GM23338 (cell line): ENCODE data around the gene GBF1. TPM values are rescaled to one million over a fixed set of nuclear protein-coding genes. Genes with fewer than 3 reads are reported as not detected.

Source experiments
- ATAC-seq: fragments of 200-7000 bp; cut with Tn5 transposase; 3 replicates; pipeline ENCODE4 v1.9.1; 2020
- DNase-seq: peaks from one replicate; pipeline ENCODE4 v3.0.0-alpha.2; 2015; ENCODE audit warnings: low spot score
- H2AFZ ChIP-seq: fragments of 200-600 bp; sonication (generic); 2 replicates; pipeline ENCODE4 v1.8.0; 2016; ENCODE audit warnings: antibody characterized with exemption, mild to moderate bottlenecking, moderate library complexity
- H3F3A ChIP-seq: fragments of 200-600 bp; sonication (generic); replicated peaks from 2 replicates; pipeline ENCODE4 v1.8.0; 2017; ENCODE audit warnings: antibody characterized with exemption, mixed run types, low read depth
- H3K27ac ChIP-seq: fragments of 200-600 bp; sonication (generic); 2 replicates; pipeline ENCODE4 v1.6.1; 2016; ENCODE audit warnings: low read depth
- H3K27me3 ChIP-seq: fragments of 200-600 bp; sonication (generic); 2 replicates; pipeline ENCODE4 v1.8.0; 2016; ENCODE audit warnings: mild to moderate bottlenecking, mixed run types, moderate library complexity; ENCODE audit not compliant: insufficient read depth
- H3K36me3 ChIP-seq: fragments of 200-600 bp; sonication (generic); 2 replicates; pipeline ENCODE4 v1.8.0; 2016; ENCODE audit warnings: mild to moderate bottlenecking; ENCODE audit not compliant: insufficient read depth
- H3K4me1 ChIP-seq: fragments of 200-600 bp; sonication (generic); 2 replicates; pipeline ENCODE4 v1.8.0; 2016; ENCODE audit warnings: mild to moderate bottlenecking, moderate library complexity; ENCODE audit not compliant: insufficient read depth
- H3K4me2 ChIP-seq: fragments of 200-600 bp; sonication (generic); 2 replicates; pipeline ENCODE4 v1.7.1; 2017; ENCODE audit warnings: mixed run types
- H3K4me3 ChIP-seq: fragments of 200-600 bp; sonication (generic); 2 replicates; pipeline ENCODE4 v1.6.1; 2016; ENCODE audit warnings: mixed run types
- H3K79me2 ChIP-seq: fragments of 200-600 bp; sonication (generic); replicated peaks from 2 replicates; pipeline ENCODE4 v1.8.0; 2017; ENCODE audit warnings: mild to moderate bottlenecking; ENCODE audit not compliant: insufficient read depth
- H3K9me2 ChIP-seq: fragments of 200-600 bp; sonication (generic); 2 replicates; pipeline ENCODE4 v1.8.0; 2017; ENCODE audit not compliant: insufficient read depth
- H4K20me1 ChIP-seq: fragments of 200-600 bp; sonication (generic); replicated peaks from 2 replicates; pipeline ENCODE4 v1.8.0; 2017; ENCODE audit warnings: mild to moderate bottlenecking; ENCODE audit not compliant: insufficient read depth
- H3K27ac Mint-ChIP-seq: 2 replicates; pipeline ENCODE4 v1.8.0; 2020; ENCODE audit warnings: inconsistent platforms, mild to moderate bottlenecking, moderate library complexity, mixed read lengths
- H3K27me3 Mint-ChIP-seq: 3 replicates; pipeline ENCODE4 v1.8.0; 2022; ENCODE audit warnings: low read depth, mild to moderate bottlenecking, moderate library complexity, mixed read lengths, inconsistent platforms; ENCODE audit not compliant: insufficient read depth, poor library complexity
- H3K36me3 Mint-ChIP-seq: 3 replicates; pipeline ENCODE4 v1.8.0; 2021; ENCODE audit warnings: low read depth, mild to moderate bottlenecking, inconsistent platforms, moderate library complexity, mixed read lengths
- H3K4me1 Mint-ChIP-seq: 3 replicates; pipeline ENCODE4 v1.8.0; 2020; ENCODE audit warnings: mild to moderate bottlenecking, inconsistent platforms, mixed read lengths
- H3K4me3 Mint-ChIP-seq: 3 replicates; pipeline ENCODE4 v1.8.0; 2021; ENCODE audit warnings: moderate library complexity, mild to moderate bottlenecking, inconsistent platforms, mixed read lengths
- H3K9me3 Mint-ChIP-seq: 3 replicates; pipeline ENCODE4 v1.8.0; 2020; ENCODE audit warnings: moderate library complexity, mild to moderate bottlenecking, inconsistent platforms, mixed read lengths
- CREB1 ChIP-seq: fragments of 250-450 bp; sonication (Bioruptor Pico); IDR thresholded peaks from 2 replicates; pipeline ENCODE4 v1.5.0; 2020; ENCODE audit warnings: low read depth, mild to moderate bottlenecking, moderate library complexity
- JUNB ChIP-seq: IDR thresholded peaks from one replicate; pipeline ENCODE4 v1.6.1; 2016; ENCODE audit warnings: antibody characterized with exemption; ENCODE audit not compliant: unreplicated experiment
- NANOG ChIP-seq: IDR thresholded peaks from 2 replicates; pipeline ENCODE4 v1.6.1; 2016; ENCODE audit warnings: antibody characterized with exemption, borderline replicate concordance
- POLR2AphosphoS5 ChIP-seq: IDR thresholded peaks from 2 replicates; pipeline ENCODE4 v1.6.1; 2016; ENCODE audit warnings: antibody characterized with exemption, low read depth
- STAT1 ChIP-seq: IDR thresholded peaks from one replicate; pipeline ENCODE4 v1.6.1; 2016; ENCODE audit warnings: antibody characterized with exemption; ENCODE audit not compliant: unreplicated experiment
- ZNF114 ChIP-seq: fragments of 250-450 bp; sonication (Bioruptor Pico); IDR thresholded peaks from 2 replicates; pipeline ENCODE4 v1.5.0; 2020; ENCODE audit warnings: mild to moderate bottlenecking, moderate library complexity
- ZNF462 ChIP-seq: fragments of 250-450 bp; sonication (Bioruptor Pico); IDR thresholded peaks from 2 replicates; pipeline ENCODE4 v1.5.0; 2020; ENCODE audit warnings: mild to moderate bottlenecking, moderate library complexity
- polyA plus RNA-seq: library from polyadenylated mRNA; unstranded; fragments of >200 nt; fragmentation: Nextera tagmentation; extraction: Ambion mirVana; gene quantifications from 2 replicates; pipeline ENCODE4 v1.2.1, GENCODE V29; 2016
- total RNA-seq: library from RNA; depleted of rRNA; stranded (reverse); fragments of >200 nt; shearing (Covaris generic); gene quantifications from 2 replicates; pipeline ENCODE4 v1.2.3, GENCODE V29; 2014
- TF ChIP-seq, protein P1 (sequence below): IDR thresholded peaks from one replicate; pipeline ENCODE4 v1.6.1; 2018; ENCODE audit warnings: antibody characterized with exemption; ENCODE audit not compliant: unreplicated experiment
- TF ChIP-seq, protein P2 (sequence below), 2 experiments: fragments of 200-600 bp in 1 of 2; sonication (generic) in 1 of 2; conservative IDR thresholded peaks; 2 replicates each; pipeline versions ENCODE4 v1.5.1 to v1.6.1; 2016 to 2017; ENCODE audit warnings: antibody characterized with exemption in 2 of 2, low read depth in 2 of 2, mild to moderate bottlenecking in 2 of 2, moderate library complexity in 1 of 2
- TF ChIP-seq, protein P3 (sequence below): IDR thresholded peaks from 2 replicates; pipeline ENCODE4 v1.6.1; 2016; ENCODE audit warnings: antibody characterized with exemption

The GBF1 gene
- total and polyA plus RNA-seq, 2 experiments from 2014 or later, result 6.5 to 27.2 TPM

DNA sequence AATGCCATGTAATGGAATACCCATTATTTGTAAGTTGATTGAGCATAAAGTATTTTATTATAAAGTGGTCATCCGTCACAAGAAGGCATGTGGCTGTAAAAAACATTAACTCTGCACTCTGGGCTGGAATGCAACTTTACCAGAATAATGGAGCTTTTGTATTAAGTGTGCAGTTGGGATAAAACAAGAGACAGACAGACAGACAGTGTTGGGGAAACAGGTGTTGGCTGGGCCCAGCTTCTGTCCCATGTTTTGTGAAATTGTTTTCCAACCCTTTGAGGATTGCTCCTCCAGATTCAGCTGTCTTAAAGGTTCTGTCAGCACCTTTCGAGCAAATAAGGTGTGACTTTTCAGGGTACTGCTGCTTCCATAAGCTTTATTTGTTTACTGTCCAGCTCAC lies 82.3 kb downstream of the GBF1 start:
- H3K27ac ChIP-seq, result no peak overlapping the region
- no peaks in the 10 kb centered on the region for H3K27me3 ChIP-seq
- no peak overlapping the region for H3K4me3 ChIP-seq
- DNase-seq (no peak), ATAC-seq (no peak)
- Mint-ChIP-seq H3K27me3 (peaks cover 2% of the 10 kb centered on the region), H3K4me1 (peaks cover 16% of the 10 kb centered on the region; the same call in 2 of the 3 replicates), H3K36me3 (no peaks in the 10 kb centered on the region), H3K27ac (no peak overlapping the region), H3K4me3 (no peak overlapping the region), H3K9me3 (no peaks in the 10 kb centered on the region; the same call in 2 of the 3 replicates)
- no peaks in the 10 kb centered on the region for H3K36me3 ChIP-seq
- no peak for TF ChIP-seq POLR2AphosphoS5
- TF ChIP-seq, protein P1, sequence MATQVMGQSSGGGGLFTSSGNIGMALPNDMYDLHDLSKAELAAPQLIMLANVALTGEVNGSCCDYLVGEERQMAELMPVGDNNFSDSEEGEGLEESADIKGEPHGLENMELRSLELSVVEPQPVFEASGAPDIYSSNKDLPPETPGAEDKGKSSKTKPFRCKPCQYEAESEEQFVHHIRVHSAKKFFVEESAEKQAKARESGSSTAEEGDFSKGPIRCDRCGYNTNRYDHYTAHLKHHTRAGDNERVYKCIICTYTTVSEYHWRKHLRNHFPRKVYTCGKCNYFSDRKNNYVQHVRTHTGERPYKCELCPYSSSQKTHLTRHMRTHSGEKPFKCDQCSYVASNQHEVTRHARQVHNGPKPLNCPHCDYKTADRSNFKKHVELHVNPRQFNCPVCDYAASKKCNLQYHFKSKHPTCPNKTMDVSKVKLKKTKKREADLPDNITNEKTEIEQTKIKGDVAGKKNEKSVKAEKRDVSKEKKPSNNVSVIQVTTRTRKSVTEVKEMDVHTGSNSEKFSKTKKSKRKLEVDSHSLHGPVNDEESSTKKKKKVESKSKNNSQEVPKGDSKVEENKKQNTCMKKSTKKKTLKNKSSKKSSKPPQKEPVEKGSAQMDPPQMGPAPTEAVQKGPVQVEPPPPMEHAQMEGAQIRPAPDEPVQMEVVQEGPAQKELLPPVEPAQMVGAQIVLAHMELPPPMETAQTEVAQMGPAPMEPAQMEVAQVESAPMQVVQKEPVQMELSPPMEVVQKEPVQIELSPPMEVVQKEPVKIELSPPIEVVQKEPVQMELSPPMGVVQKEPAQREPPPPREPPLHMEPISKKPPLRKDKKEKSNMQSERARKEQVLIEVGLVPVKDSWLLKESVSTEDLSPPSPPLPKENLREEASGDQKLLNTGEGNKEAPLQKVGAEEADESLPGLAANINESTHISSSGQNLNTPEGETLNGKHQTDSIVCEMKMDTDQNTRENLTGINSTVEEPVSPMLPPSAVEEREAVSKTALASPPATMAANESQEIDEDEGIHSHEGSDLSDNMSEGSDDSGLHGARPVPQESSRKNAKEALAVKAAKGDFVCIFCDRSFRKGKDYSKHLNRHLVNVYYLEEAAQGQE, result no peak
- no peak overlapping the region for H3K4me2 ChIP-seq
- no peaks in the 10 kb centered on the region for H3K9me2 ChIP-seq
- 0 out of 2 replicates have a peak, but pooled peaks cover 5% of the 10 kb centered on the region for H3K79me2 ChIP-seq
- H3K4me1 ChIP-seq, result no peaks in the 10 kb centered on the region
- no peak overlapping the region for H2AFZ ChIP-seq
- H4K20me1 ChIP-seq, result peaks cover 37% of the 10 kb centered on the region
- 0 out of 2 replicates have a peak, but pooled peaks cover 4% of the 10 kb centered on the region for H3F3A ChIP-seq

GRCh38 chr10:102332772-102333171 lies 87.4 kb downstream of the GBF1 start:
- H4K20me1 ChIP-seq, result peaks cover 24% of the 10 kb centered on the region
- no peak overlapping the region for H3K4me3 Mint-ChIP-seq
- TF ChIP-seq STAT1 (no peak), ZNF462 (CRISPR knock-in tag) (no peak), NANOG (no peak), ZNF114 (no peak), CREB1 (no peak), JUNB (no peak)
- TF ChIP-seq, protein P2, sequence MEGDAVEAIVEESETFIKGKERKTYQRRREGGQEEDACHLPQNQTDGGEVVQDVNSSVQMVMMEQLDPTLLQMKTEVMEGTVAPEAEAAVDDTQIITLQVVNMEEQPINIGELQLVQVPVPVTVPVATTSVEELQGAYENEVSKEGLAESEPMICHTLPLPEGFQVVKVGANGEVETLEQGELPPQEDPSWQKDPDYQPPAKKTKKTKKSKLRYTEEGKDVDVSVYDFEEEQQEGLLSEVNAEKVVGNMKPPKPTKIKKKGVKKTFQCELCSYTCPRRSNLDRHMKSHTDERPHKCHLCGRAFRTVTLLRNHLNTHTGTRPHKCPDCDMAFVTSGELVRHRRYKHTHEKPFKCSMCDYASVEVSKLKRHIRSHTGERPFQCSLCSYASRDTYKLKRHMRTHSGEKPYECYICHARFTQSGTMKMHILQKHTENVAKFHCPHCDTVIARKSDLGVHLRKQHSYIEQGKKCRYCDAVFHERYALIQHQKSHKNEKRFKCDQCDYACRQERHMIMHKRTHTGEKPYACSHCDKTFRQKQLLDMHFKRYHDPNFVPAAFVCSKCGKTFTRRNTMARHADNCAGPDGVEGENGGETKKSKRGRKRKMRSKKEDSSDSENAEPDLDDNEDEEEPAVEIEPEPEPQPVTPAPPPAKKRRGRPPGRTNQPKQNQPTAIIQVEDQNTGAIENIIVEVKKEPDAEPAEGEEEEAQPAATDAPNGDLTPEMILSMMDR (conservative IDR thresholded peaks at IDR 0.05; ENCODE audit: low read depth in 2 of 2), result no peak
- TF ChIP-seq, protein P3, sequence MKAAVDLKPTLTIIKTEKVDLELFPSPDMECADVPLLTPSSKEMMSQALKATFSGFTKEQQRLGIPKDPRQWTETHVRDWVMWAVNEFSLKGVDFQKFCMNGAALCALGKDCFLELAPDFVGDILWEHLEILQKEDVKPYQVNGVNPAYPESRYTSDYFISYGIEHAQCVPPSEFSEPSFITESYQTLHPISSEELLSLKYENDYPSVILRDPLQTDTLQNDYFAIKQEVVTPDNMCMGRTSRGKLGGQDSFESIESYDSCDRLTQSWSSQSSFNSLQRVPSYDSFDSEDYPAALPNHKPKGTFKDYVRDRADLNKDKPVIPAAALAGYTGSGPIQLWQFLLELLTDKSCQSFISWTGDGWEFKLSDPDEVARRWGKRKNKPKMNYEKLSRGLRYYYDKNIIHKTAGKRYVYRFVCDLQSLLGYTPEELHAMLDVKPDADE, result no peak

More at GRCh38 chr10:102332772-102333171, 87.4 kb downstream of the GBF1 start:
- no peaks in the 10 kb centered on the region for H3K4me1 ChIP-seq
- Mint-ChIP-seq H3K36me3 (no peaks in the 10 kb centered on the region), H3K27ac (no peak overlapping the region), H3K9me3 (no peaks in the 10 kb centered on the region; the same call in 2 of the 3 replicates), H3K27me3 (peaks cover 2% of the 10 kb centered on the region), H3K4me1 (no peaks in the 10 kb centered on the region)
- no peaks in the 10 kb centered on the region for H3K9me2 ChIP-seq
- DNase-seq, result no peak
- no peaks in the 10 kb centered on the region for H3F3A ChIP-seq
- no peak overlapping the region for H3K27ac ChIP-seq
- H3K4me2 ChIP-seq, result no peak overlapping the region
- H3K27me3 ChIP-seq, result 0 out of 2 replicates have a peak, but pooled peaks cover under 1% of the 10 kb centered on the region
- H2AFZ ChIP-seq, result no peak overlapping the region
- no peak for ATAC-seq
- no peak overlapping the region for H3K4me3 ChIP-seq
- no peaks in the 10 kb centered on the region for H3K79me2 ChIP-seq
- H3K36me3 ChIP-seq, result no peaks in the 10 kb centered on the region
